Activated CD4-positive, alpha-beta T cell treated with anti-CD3 and anti-CD28 coated beads, Interleukin-2, Interleukin-6, amounts not matched to agents 100 ng/mL and 50 ng/mL, durations not matched to agents 16 hours and 8 hours (primary cell): Measurements from ENCODE around the gene AACS.
"Not testable (repeated sequence)": the region's sequence is repeated elsewhere in the genome, so short reads cannot be mapped to it uniquely, and the experiment has no call there.

Source experiments
- DNase-seq: peaks from one replicate; pipeline ENCODE4 v3.0.0-alpha.2; 2020

Gene AACS

GRCh38 chr12:125065021-125065918, at the start of gene AACS:
TSS of gene AACS (plus strand) at chr12:125065435. CDS start at chr12:125065585, 150 bp downstream.
- DNase-seq, result peak; percentile 80

- DNase-seq, result no peak
Observed at GRCh38 chr12:125015680-125016310, 49.4 kb upstream of the AACS start.

- DNase-seq, result no peak
Observed at GRCh38 chr12:125017801-125018200, 47.4 kb upstream of the AACS start.

- DNase-seq, result no peak
Observed at GRCh38 chr12:125018356-125018755, 46.9 kb upstream of the AACS start.

GRCh38 chr12:125021096-125021495, 44.1 kb upstream of the AACS start:
- no peak for DNase-seq

GRCh38 chr12:125021771-125022170, 43.5 kb upstream of the AACS start:
- DNase-seq, result no peak

- no peak for DNase-seq
Observed at GRCh38 chr12:125023065-125023464, 42.2 kb upstream of the AACS start.

GRCh38 chr12:125024949-125025563, 40.2 kb upstream of the AACS start:
- DNase-seq, result no peak

- no peak for DNase-seq
Observed at GRCh38 chr12:125025606-125026235, 39.5 kb upstream of the AACS start.

GRCh38 chr12:125028106-125028505, 37.1 kb upstream of the AACS start:
- no peak for DNase-seq

- DNase-seq, result no peak
Observed at GRCh38 chr12:125029761-125030358, 35.4 kb upstream of the AACS start.

- DNase-seq, result not testable (repeated sequence)
Observed at GRCh38 chr12:125031471-125031870, 33.8 kb upstream of the AACS start.

- no peak for DNase-seq
Observed at GRCh38 chr12:125032466-125033152, 32.6 kb upstream of the AACS start.

GRCh38 chr12:125033288-125033687, 31.9 kb upstream of the AACS start:
- no peak for DNase-seq

GRCh38 chr12:125038976-125039625, 26.1 kb upstream of the AACS start:
- no peak for DNase-seq

GRCh38 chr12:125049093-125049458, 16.2 kb upstream of the AACS start:
- no peak for DNase-seq

- no peak for DNase-seq
Observed at GRCh38 chr12:125050446-125050845, 14.8 kb upstream of the AACS start.

- DNase-seq, result no peak
Observed at GRCh38 chr12:125050868-125051267, 14.4 kb upstream of the AACS start.

- DNase-seq, result no peak
Observed at GRCh38 chr12:125053821-125054220, 11.4 kb upstream of the AACS start.

GRCh38 chr12:125055591-125055990, 9.6 kb upstream of the AACS start:
- no peak for DNase-seq

GRCh38 chr12:125056306-125056705, 8.9 kb upstream of the AACS start:
- no peak for DNase-seq

- DNase-seq, result no peak
Observed at GRCh38 chr12:125057708-125058107, 7.5 kb upstream of the AACS start.
